GM19193 (cell line): ENCODE data around the gene TMEM259.

Experiments
- POLR2A ChIP-seq: IDR thresholded peaks from 4 replicates; pipeline ENCODE4 v1.6.1; 2011; ENCODE audit not compliant: insufficient read depth, insufficient read length; ENCODE audit errors: extremely low read depth

TMEM259 gene

DNA sequence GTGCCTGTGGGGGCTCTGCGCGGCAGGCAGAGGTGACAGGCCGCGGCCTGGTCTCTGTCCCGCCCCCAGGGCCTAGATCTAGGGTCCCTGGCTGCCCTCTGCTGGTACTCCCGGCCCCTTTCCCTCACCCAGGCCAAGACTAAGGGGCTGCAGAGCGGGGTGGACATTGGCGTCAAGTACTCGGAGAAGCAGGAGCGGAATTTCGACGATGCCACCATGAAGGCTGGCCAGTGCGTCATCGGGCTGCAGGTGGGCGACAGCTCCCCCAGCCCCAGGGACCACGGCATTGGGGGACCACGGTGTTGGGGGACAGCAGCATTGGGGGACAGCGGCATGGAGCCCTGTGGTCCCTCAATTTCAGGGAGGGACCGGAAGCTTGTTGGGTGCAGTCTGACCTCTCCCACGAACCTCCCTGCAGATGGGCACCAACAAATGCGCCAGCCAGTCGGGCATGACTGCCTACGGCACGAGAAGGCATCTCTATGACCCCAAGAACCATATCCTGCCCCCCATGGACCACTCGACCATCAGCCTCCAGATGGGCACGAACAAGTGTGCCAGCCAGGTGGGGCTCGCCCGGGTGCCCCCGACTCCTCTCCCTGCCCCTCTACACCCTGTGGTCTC is 15.2 kb upstream of the TMEM259 start:
- no peak for TF ChIP-seq POLR2A

DNA sequence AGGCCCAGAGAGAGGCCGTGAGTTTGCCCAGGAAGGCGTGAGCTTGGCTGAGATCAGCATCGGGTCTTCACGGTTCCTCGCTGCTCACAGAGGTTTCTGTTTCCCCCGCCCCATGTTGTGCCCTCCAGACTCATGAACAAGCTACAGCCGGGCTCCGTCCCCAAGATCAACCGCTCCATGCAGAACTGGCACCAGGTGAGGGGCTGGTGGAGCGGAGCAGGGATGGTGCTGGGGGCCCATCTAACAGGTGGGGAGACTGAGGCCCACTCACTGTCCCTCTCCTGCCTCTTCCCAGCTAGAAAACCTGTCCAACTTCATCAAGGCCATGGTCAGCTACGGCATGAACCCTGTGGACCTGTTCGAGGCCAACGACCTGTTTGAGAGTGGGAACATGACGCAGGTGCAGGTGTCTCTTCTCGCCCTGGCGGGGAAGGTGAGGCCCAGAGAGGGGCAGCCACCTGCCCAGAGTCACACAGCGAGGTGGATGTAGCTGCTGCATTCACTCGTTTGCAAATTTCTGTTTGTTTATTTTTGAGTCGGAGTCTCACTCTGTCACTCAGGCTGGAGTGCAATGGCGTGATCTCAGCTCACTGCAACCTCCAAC is 11.4 kb upstream of the TMEM259 start:
- TF ChIP-seq POLR2A: no peak

DNA sequence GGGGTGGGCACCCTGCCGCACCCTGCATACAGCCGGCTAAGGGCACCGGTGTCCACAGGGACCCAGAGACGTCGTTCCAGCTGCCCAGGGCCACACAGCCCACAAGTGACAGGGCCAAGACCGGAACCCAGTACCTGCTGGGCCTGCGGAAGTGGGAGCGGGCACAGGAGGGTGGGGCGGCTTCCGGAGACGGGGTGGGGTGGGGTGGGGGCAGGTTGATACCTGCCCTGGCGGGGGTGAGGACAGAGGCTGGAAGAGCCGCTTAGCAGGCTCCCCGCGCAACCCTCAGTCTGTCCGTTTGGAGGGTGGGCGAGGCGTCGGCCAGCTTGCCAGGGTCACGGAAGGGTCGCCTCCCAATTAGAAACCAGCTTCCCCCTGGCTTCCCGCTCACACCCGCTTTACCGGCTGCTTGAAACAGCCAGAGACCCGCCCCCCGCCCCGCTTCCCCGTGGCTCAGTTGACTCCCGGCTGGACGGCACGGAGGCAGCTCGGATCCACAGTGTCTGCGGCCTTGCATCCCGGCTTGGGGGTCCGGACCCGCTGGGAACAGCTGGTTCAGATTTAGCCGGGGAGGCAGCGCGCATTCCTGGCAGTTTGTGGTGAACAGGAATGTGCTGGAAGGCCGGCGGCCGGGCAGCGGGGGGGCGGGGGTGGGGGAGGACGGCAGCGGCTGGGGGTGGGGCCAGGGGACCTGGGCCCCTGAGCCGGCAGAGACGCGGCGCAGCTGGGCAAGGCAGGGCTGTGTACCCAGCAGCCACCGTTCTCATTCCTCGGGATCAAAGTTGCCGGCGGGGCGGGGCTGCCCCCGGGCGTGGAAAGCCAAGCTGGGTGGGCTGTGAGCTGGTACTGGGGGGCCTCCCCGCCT is 7.4 kb upstream of the TMEM259 start:
- peak; percentile 50 for TF ChIP-seq POLR2A

DNA sequence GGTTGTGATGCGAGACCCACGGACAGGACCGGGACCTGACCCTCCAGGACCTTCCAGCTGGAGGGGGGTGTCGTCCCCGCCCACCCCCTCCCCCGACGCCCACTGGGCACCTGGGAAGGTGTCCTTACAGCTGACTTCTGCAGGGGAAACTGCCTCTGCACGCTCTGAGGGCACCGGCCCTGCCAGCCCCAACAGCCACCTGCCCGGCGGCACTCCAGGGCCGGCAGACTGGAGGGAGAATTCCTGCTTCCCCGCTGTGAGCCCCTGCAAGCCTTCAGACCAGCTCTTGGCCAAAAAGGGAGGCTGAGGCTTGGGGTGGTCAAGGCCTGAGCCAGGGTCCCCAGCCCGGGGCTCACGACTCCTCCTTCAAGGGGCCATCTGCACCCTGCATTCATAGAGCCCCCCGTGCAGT is 6.7 kb upstream of the TMEM259 start:
- TF ChIP-seq POLR2A: no peak

DNA sequence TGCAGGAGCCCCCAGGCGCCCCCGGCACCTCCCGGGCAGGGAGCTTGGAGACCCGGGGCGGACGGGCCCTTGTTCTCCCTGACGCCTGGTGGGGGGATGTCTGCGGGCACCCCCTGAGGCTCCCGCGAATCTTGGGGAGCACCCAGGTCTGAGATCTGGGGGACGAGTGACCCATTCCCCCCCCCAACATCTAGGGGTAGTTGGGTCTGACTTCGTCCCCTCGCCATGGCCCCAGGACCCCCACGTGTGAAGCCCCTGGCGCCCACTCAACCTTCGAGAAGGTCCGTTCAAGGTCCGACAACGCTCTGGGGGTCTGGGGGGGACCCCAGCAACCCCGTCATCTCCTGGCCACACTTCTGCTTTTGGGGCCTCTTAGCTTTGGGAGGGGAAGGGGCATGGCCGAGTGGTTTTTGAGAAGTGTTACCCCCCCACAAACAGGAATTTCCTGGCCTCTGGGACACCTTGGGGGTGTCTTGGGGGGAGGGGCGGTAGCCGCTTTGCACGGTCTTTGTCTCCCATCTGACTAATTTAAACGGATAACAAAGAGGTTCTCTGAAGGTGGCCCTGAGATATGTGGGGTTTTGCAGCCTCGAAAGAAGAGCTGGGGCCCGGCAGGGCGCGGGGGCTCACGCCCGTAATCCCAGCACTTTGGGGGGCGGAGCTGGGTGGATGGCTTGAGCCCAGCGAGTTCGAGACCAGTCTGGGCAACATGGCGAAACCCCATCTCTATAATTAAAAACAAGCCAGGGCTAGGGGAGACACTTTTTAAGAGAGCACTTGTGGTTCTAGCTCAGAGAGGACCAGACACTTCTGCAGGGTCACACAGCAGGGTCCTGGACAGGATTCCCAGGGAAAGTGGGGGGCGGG is 6.1 kb upstream of the TMEM259 start:
- no peak for TF ChIP-seq POLR2A

DNA sequence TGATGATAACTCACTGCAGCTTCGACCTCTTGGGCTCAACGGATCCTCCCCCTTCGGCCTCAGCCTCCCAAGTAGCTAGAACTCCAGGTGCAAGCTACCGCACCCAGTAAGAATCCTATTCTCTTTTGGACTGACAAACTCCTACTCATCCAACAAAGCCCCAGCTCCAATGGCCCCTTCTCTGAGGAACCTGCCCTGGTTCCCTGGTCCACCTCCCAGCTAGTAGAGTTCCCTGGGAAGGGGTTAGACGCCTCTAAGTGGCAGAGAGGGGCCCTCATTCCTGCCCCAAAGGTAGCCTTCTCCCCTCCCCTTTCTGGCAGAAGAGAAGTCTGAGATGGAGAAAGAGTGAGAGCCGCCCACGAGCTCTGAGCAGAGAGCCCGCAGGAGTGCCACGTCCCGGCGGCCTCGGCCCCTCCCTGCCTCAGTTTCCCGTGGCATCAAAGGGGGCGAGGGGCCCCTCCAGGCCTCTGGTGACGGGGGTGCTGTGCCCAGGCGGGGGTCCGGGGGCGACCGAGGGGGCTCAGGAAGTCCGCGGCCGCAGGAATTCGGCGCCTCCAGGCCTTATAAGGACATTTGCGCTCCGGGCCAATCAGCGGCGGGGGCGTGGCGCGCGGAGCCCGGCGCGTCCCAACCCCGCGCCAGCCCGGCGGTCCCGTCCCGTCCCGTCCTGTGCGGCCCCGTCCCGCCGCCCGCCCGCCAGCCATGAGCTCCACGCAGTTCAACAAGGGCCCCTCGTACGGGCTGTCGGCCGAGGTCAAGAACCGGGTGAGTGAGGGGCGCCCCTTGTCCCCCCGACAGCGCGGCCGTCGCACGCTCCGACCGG is 5.2 kb upstream of the TMEM259 start, which contains the start of gene CNN2:
TSS of gene CNN2 (plus strand) at position 649 of the 823 bp plus-strand sequence. CDS start at position 703, 54 bp downstream.
- TF ChIP-seq POLR2A: peak; percentile 81

DNA sequence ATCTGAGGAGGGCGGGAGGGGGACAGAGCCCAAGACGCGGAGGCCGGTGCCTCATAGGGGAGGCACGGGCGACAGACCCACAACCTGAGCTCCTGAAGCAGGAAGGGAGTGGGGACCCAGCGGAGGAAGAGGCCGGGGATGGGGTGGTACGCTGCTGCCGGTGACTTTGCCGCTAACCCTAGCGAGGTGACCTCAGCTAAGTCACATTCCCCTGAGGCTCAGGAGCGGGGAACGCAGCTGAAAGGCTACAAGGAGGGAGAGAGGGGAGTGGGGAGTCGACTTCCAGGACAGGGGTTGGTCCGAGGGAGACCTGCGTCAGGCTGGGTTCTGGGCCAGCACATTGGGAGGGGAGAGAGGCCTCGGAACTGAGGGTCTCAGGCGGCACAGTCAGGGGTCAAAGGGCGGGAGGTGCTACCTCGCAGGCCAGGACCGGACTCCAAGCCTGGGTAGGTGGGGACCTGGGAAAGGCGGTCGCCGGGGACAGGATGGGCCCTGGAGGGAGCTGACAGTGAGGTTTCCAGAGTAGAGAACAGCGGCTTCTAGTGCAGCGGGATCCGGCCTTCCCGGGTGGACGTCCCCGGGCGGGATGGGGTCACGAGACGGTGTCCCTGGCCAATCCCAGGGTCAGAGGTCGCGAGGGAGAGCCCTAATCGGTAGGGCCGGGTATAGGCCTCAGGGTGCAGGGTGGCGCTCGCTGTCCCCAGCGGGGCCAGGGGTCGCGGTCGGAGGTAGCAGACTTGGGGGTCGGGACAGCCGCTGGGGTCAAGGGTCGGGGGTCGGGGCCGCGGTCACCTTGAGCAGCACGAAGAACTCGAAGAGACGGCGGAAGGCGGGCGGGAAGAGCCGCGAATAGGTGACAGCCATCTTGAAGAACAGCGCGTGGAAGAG is 699 bp downstream of the TMEM259 start:
- TF ChIP-seq POLR2A: no peak

DNA sequence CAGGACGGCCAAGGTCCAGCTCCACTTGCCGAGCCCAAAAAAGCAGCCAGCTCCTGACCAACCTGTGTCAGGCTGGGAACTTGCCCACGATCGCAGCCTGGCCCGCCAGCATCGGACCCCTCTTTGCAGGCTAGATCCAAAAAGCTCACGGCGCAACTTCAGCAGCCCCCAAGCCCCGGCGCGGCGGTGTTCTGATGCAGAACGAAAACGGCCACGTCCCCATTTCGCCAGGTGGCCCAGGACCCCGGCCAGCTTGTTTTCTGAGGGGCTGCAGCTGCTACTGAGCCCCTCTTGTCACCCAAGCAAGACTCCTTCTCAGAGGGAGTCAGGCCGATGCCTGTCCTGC is 1.3 kb downstream of the TMEM259 start:
- TF ChIP-seq POLR2A: no peak

DNA sequence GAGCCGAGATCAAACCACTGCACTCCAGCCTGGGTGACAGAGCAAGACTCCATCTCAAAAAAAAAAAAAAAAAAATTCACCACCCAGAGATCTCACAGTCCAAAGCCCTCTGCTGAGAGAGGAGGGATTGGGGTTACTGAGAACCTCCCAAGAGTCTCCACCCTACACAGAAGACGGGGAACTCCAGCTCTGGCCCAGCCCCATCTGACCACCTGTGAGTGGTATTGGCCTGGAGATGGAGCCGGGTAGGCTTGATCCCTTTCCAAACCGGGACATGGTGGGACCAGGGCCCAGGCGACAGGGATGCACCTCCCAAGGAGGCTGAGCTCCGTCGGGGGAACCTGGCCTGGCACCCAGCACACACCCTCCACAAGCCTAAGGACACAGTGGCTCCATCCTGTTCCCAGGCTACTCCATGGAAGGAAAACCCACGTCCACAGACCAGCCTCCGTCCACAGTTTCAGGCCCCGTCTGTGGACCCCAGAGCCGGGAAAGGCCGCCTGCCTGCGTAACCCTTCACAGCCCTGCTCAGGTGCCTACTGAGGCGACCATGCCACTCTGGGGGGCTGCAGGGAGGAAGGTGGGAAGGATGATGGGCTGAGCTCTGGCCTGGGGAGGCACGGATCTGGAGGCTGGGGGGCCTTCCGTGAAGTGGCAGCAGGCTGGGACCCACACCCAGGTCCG is 1.8 kb downstream of the TMEM259 start:
- TF ChIP-seq POLR2A: no peak

DNA sequence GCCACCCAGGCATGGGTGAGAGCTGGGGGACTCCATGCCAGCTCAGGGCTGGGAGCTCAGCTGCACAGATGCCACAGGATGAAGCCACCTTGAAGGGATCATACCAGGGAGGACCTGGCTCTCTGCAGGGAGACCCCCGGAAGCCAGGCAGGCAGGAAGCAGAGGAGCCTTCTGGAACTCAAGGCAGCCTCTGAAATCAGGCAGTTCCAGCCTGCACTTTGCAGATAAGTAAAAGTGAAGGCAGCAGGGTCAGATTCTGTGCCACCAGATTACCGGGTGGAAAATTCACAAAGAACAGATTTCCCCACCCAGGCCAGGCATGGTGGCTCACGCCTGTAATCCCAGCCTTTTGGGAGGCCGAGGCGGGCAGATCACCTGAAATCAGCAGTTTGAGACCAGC is 2.5 kb downstream of the TMEM259 start:
- no peak for TF ChIP-seq POLR2A

DNA sequence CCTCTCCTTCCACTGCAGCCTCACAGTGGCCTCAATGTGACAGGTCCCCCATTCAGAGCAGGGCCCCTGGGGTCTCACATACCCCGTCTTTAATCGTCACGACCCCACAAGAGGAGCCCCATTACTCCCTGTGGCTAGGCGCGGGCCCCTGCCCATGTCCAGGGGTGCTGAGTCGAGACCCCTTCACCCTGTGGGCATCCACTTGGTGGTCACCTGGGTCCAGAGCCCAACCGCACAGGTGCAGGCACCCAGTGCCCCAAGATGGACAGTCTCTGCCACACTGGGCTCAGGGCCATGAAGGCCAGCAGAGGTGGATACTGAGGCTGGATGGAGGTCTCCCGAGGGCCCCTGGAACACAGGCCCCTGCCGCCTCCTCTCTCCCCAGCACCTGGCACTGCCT is 3.0 kb downstream of the TMEM259 start:
- no peak for TF ChIP-seq POLR2A

DNA sequence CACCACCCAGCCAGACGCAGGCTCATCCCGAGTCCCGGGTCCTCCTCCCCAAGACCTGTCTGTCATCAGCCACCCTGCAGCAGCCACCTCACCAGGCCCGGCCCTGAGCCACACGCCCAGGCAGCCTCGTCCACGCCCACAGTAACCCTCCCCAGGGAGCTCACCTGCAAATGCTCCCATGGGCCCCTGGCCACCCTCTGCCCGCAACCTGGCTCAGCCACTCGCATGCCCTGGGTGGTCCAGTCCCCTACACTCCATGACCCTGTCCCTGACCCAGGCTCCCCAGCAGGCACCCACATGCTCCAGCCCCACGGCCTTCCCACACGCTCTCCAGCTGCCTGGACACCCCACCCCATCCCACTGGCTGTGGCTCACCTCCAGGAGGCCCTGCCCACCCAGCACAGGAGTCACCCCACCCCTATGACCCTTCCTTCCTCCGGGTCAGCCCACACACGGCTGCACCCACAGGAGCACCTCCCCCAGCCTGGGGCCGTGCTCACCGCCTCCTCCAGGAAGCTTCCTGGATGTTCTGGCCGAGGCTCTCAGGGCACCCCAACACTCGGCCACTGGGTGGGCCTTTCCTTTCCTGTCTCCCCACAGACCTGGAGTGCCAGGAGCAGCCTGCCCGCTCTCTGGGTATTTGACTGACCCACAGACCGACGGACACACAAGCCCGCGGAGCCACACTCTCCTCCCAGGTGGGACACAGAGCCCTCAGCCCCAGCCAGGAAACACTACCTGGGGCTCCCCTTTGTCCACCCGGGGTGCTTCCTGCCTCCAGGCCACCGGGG is 3.6 kb downstream of the TMEM259 start:
- no peak for TF ChIP-seq POLR2A
